ENCODE measurements around the gene RCAN2.

Gene RCAN2

DNA sequence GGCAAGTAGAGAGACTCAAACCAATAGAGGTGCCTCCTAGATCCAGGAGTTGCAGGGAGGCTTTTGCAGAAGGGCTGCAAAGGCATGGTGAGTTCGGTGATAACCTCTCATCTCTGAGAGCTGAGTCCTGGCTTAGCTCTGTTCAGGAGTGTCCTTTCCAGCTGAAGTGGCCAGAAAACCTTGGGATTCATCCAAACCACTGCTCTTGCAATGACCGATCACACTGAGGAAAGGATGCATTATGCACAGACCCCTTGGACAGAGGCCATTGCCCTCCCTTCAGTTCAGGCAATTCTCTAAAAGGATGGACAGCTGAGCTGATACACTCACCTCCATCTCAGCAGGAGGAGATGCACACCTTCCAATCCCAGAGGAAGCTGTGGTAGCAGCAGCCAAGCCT, 161.7 kb downstream of the RCAN2 start:
- DNase-seq, result no peak

DNA sequence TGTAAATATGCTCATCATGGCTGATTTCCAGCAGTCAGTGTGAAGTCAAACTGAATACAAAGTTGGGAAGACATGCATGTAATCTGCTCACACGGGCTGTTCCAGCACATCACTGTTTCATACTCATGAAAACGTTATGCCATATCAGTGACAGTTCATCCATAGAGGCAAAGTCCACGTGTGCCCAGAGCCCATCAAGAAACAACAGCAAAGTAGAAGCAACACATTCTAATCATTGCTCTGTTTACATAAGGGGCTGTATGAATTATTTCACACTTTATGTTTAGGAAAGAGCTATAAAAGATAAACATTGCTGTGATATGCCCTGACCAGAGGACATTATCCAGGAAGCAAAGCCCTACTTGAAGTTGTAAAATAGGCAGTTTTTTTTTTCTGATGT, 163.5 kb downstream of the RCAN2 start:
- no peak for DNase-seq

DNA sequence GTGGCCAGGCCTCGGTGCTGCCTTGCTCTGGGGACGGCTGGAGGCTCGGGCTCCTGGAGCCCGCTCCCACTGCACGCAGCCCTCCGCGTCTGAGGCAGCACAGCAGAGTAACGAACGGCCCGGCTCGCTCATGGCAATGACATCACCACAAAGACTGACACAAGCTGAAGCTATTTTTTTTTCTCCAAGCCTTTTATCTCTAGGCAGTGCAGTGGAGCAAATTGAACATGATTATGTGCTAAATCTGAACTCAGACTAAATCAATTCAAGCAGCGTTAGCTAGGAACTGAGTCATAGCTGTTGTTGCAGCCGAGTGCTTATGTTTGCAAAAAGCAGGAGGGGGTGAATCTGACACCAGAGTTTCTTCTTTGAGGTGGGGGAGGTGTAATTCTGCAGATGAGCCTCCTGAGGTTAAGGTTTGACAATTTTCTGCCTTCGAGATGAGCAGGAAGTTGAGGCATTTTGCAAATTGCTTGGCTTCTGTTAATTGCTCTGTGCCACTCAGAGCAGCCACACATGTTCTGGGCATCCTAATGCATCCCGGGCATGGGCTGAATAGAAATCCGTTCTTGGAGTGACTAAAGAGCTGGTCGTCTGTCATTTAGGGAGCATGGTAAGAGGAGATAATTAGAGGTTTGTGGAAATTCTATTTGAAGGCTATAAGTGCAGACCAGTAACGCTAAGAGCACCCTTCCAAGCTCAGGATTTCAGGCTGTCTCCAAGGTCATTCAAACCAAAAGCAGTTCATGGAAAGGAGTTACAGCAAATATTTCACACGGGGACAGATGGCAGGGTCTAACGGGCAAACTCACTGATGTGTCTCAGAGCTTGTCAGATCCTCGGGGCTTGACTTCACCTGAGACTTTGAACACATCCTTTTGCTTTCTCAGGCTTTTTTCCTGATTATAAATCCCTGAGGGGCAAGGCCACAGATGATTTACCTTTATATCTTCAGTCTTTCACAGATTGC, 165.4 kb downstream of the RCAN2 start:
- DNase-seq, result no peak

DNA sequence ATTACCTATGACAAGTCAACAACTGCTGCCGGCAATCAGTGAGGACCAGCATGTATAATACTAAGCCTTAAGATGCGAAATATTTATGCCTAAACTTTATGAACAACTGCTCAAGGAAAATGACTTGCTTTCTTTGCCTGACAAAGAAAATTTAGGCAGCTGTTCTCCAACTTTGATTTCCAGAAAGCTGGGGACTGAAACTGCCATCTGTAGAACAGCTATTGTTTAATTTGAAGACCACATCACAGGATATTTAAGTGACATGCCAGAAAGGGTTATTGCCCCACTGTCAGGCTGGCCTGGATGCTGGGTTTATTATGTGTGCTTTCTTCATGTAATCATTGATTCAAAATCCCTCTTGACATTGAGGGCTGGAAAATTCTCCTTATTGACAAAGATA, 166.5 kb downstream of the RCAN2 start:
- no peak for DNase-seq

DNA sequence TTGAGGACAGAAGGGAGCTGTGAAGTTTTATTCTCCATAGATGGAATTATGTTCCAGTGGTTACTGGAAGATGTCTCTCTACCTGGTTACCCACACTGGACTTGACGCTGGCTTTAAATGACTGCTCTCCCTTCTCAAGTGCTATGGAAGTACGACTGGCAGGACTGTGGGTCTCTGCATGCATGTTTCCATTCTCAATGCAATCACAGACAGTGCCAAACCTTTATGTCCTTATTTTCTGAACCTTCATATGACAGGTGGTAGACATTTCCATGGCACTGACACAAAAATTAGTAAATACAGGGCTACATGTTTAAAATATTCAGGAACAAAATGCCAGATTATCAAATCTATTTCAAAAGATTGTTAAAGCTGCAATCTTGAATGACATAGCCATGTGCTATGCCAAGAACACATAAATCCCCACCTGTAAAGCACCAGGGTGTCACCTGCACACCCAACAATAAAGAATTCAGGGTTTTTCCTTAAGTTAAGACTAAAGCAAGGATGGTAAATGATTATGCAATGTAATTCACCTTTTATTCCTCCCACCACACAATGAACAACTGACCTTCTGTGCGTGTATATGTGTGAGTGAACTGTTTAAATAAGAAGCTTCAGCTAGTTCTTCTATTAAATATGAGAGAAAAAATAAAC, 167.2 kb downstream of the RCAN2 start:
- DNase-seq, result no peak

DNA sequence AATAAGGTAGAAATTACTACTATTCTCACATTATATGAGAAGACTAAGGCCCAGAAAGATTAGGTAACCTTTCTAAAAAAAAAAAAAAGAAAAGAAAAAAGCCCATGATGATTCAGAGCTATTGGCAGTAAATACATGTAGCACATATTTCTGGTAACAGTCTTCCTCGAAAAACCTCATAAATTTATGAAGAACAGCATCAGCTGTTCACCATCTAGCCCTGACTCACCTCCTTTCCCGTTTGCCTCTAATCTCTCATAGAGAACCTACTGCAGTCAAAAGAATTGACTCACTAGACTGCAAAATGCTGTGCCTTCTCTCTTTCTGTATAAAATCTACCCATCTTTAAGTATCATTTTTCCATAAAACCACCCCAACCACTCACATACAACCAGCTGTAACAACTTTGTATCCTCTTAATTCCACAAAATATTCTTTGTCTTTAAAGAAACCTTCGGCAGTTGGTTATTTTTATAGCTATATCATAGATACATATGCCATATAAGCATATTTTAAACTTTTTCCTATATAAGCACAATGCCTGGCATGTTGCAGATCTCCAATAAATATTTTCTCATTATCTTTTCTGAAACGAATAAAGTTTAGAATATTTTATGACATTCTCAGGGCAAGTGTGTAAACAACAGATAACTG, 167.8 kb downstream of the RCAN2 start:
- peak; percentile 38 for DNase-seq

DNA sequence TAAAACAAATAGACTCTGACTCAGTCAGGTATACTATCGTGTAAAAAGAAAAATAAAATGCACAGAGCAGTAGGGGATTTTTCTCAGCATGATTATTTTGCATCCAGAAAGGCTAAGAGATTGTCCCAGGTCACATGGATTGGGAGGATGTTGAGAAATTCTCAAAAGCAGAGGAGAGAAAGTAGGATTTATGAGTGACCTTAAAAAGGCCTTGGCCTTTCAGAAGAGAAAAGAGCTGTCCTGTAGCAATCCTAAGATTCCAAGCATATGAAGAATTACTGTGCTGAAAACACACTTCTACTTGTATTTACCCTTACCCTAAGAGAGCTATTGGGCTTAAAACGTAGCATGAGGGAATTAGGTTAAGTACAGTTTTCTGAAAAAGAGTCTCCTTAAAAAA, 170.7 kb downstream of the RCAN2 start:
- no peak for DNase-seq

DNA sequence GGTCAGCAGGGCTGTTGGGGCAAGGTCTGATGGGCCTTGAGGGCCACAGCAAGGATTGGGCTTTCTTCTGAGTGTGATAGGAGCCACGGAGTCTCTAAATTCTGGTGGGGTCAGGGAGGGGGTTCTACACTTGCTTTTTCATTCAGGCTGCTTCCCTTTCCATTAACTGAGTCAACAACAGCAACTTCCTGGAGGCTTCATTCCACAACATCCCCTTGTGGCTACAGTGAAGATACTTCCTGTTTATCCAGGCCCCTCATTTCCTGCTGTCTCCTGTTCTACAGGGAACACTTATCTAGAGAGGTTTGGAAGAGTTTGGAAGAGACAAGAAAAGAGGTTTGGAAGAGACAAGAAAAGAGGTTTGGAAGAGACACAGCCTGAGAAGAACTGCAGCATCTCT, 175.7 kb downstream of the RCAN2 start:
- DNase-seq, result no peak

DNA sequence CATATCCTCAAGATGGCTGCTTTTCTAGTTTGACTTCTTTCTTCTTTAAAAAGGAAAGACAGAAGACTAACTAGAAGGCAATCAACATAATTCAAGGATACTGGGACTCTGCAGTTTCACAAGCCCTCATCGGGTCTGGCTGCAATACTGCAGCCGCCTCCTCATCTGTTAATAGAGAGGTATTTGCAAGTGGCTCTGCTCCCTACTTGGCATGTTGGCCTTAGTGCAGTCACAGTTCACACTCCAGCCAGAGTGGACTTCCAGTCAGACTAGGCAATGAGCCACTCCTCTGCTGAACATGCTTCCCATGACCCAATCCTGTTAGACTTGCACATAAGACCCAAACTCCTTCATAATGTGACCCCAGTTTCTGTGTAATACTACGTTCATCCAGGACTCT, 178.6 kb downstream of the RCAN2 start:
- DNase-seq, result no peak

DNA sequence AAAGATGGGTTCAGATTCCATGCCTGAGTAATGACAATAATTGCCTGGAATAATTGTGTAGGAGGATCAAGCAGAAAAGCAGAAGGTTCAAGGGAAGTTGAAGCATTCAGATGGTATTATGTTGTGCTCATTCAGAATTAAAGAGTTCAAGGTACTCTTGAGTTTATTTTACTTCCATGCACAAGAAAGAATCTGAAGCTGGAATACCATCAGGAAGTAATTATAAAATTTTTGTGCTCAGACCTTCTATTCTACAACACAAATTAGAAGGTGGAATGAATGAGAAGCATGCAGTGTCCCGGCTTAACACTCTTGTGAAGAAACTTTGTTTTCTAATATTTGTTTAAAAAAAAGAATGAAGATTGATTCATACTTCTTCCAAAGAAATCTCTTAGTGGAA, 181.1 kb downstream of the RCAN2 start:
- no peak for DNase-seq

DNA sequence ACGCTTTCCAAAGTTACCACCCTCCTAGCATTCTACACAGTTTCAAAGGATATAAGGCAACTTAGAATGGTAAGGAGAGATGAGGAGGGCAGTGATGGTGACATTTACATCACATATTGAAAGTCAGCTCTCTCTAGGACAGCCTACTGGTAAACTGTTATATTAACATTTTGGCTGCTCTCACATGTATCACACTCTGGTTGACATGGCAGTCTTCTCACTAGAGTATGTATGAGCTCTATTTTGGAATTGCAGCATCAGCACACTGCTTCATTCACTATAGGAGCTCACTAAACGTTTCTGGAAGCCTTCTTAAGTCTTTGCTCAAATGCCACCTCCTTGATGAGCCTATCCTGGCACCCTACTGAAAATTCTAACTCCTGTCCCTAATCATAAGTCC, 184.8 kb downstream of the RCAN2 start:
- DNase-seq, result no peak

DNA sequence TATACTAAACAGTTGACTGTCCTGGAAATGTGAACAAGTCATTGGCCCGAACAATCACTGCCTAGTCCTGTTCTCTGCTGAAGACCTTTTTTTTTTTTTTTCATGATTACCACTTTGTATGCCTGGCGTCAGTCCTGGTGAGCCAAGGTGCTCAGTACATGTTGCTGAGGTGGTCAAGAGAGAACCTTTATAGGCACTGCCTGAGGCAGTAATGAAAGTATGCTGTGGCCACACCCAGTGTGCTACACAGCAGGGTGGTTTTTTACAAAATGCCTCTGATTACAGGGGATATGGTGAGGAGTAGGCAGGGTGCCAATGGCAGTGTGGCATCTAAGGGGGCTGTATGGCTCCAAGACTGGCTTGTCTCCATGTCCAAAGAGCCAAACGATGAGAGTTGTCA, 185.4 kb downstream of the RCAN2 start:
- DNase-seq, result no peak

DNA sequence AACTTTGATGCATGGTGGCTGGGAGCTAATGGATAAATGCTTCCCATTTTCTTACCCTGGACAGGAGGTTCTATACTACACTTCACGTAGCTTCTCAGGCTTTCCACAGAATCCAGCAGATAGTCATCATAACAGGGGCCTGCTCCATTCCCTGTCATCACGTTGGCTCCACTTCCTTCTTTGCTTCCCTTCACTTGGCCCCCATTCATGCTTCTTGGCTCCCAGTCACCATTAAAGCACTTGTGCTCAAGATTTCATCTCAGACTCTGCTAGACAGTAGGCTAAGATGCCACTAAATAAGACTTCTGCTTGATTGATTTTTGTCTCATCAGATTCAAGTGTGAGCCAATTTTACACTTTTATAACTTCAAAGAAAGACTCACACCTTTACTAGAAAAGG, 186.0 kb downstream of the RCAN2 start:
- no peak for DNase-seq

DNA sequence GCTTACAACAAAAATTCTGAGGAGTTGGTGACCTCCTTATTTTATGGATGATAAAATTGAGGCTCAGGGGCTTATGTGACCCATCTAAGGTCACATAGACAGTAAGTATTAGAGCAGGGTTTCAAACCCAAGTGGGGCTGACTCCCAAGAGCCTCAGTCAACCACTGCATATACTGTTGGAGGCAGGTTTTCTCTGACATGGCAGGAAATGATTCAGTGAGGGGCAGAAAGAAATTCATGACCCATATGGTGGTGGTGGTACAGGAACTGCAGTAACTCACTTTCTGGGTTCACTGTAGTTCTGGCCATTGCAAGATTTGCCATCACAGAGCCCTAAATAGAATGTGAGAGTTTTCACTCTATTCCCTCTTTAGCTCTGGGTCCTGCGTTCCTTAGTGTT, 188.4 kb downstream of the RCAN2 start:
- no peak for DNase-seq

DNA sequence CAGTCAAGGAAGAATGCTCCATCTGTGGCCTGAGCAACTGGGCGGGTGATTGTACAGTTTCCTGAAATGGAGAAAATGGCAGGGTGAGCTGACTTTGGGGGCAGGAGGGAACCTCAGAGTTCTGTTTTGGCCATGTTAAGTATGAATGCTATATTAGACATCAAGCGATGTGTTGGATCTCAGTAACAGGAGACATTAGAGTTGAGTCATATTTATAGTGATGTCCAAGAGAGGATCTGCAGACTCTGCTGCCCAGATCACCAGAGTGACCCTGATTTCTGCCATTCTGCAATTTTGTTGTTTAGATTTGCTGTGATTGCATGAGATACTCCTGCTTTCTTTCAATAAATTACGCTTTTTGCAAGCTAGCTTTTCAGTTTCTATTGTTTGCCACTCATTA, 189.1 kb downstream of the RCAN2 start:
- DNase-seq, result no peak

DNA sequence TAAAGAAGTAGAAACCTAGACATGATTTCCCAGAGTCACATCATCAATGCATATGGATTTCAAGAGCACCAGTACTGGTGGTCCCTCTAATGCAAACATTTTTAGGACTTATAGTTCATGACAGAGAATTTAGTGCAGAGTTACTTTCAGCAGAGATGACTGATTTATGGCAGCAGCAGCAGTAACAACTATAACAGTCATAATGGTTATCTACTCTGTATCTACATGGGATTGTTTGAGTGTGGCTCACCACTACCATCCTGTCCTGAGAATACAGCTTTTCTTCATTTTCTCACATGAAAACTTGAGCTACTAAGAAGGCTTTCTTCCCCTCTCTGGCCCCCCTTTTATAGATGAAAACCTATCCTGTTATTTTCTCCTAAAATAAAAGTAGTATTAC, 192.0 kb downstream of the RCAN2 start:
- no peak for DNase-seq

DNA sequence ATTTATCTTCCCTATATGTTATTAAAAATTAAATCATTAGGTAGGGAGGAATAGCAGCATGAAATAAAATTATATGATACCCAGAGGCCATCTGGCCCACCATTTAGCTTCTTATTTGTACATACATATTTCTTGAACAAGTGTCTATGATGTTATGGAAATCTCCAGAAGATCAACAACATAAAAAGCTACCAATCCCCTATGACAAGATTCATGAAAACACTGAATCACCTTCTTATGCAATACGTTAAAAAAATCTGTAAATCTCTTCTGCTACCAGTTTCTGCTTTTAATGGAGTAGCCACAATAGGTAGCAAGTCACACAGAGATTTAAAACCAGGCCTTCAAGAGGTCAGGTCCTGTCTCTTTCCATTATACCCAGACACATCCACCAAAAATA, 194.7 kb downstream of the RCAN2 start:
- no peak for DNase-seq

DNA sequence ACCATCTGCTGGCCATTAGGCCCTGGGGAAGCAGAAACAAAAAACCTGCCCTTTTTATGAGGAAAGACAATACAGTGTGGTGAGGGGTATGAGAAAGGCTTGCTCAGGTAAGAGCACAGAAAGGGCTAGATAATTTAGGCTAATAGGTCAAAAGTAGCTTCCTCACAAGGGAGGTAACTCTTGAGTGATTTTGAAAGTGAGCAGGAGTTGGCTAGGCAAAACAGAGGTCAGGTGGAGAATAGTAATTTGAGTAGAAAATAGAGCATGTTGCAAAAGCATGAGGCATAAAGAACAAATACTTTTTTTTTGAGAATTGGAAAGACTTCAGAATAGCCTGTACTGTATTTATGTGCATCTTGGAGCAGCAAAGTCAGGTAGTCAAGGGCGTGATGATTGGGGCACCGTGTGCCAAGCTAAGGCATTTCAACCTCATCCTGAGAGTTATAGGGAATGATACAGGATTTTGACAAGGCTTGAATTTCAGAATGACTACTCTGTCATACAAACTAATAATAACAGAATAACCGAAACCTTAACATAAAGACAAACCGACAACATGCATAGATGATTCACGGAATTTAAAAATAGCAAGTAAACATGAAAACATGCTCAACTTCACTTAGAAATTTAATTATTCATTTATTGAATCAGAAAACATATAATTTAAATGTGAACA, 197.5 kb downstream of the RCAN2 start:
- no peak for DNase-seq

DNA sequence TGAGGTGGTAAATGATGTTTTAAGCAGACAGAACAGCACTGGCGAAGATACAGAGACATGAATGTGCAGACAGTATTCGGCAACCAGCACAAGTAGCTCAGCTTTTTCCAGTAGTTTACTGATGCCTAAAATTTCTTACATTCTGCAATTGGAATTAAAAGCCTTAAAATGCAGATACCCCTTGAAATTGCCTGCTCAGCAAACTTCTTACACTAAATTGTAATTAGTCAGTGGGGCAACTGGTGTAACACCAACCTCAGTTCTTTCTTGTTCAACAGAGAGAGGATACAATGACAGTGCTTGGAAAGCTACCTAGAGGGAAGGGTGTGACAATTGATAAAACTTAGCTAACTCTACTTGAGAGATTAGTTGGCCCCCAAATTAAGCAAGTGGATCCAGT, 199.4 kb downstream of the RCAN2 start:
- no peak for DNase-seq

DNA sequence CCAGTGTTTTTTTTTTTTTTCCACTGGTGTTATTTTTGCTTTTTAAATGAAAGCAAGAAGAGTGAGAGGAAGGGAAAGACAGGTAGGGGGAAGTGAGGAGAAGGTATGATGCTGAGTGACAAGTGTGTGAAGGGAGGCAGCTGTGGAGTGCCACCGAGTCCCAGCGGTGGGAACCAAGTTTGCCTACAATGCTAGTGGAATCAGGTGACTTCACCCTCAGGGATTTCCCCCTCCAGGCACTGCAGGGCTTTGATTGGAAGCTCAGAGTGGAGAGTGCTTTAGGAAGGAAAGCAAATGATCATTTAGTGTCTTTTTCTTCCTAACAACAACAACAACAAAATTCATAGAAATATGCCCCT, 200.0 kb downstream of the RCAN2 start:
- no peak for DNase-seq

DNA sequence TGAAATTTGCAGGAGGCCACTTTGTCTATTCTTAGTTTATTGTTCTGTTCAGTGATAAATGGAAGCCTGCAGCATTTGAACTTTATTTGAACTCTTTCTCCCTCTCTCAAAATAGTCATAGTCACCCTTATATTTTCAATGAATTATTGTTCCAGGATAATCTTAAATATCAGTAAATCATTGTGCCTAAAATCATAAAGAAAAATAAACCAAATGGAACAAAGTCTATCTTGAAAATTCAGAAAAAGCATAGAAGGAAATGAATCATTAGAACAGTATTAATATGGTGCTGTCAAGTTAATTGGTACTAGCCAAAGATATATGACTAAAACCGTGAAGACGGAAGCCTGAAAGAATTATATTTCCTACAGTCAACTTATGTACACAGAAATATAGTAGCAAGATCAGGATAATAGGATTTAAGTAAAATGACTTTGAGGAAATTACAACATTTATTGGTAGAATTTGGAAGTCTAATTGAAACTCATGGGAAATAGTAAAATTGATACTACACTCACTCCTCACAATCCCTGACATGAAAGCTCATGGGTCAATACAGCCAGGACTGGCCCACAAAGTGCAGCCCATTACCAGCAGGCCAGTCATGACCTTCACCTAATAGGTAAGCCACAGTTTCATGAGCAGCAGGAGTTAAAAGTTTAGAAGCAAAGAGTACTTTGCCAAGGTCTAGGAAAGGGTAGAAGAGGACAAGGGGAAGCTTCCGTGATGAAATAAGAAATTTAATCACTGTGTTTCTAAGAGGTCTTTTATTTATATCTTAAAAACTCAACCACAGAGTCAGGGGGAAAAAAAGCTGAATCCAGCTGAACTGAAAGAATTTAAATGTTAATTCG, 200.6 kb downstream of the RCAN2 start:
- DNase-seq, result no peak

DNA sequence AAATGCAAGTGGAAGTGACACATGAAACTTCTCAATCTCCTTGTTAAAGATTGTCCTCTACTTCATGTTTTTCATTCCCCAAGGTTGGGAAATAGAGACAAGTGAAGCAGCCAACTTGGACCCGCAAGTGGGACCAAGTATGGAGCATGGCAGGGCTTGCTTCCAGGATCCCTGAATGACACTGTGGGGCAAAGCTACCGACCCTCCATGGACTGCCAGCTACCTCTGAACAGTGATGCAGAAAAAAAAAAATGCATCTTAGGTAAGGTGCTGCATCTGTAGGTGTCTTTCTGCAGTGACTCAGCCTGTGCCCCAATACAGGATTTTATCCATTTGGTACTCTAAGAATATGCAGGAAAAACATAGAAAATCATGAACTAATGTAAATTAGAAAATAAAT, 201.4 kb downstream of the RCAN2 start:
- no peak for DNase-seq

DNA sequence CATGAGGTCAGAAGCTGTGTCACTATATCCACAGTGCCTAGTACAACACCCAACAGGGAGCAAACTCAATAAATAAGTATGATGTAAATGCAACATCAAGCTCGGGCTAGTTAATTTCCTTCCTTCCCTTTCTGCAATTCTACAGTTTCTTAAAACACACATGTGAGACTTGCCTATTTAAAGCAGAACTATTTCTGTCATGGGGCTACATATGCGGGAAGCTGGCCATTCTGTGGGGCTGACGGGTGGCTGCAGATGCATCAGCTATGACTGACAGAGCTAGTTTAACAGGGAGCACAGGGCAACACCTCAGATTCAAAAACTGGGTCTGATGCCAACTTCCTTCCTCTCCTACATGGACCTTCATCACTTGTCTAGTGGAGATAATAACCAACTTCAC, 202.4 kb downstream of the RCAN2 start:
- DNase-seq, result peak; percentile 29

Data from hematopoietic multipotent progenitor cell treated with erythropoietin and hydrocortisone succinate and interleukin-3 and kit ligand, for 4 days (in vitro differentiated cells).